Rectal smooth muscle tissue (tissue), 1 donor: ENCODE results near the gene ZCCHC17.

ENCODE experiments used
- H3K27ac ChIP-seq: one replicate; pipeline ENCODE4 v1.7.0; 2013; ENCODE audit warnings: low read depth, low read length, inconsistent platforms
- H3K27me3 ChIP-seq: one replicate; pipeline ENCODE4 v1.7.0; 2013; ENCODE audit warnings: low read length; ENCODE audit not compliant: control insufficient read depth, insufficient read depth
- H3K36me3 ChIP-seq: one replicate; pipeline ENCODE4 v1.7.0; 2013; ENCODE audit warnings: low read length; ENCODE audit not compliant: control insufficient read depth, insufficient read depth
- H3K4me1 ChIP-seq: one replicate; pipeline ENCODE4 v1.7.0; 2013; ENCODE audit warnings: low read length; ENCODE audit not compliant: control insufficient read depth, insufficient read depth
- H3K4me3 ChIP-seq: one replicate; pipeline ENCODE4 v1.7.0; 2013; ENCODE audit warnings: low read length
- H3K9ac ChIP-seq: one replicate; pipeline ENCODE4 v1.7.0; 2013; ENCODE audit warnings: low read length

Gene ZCCHC17

GRCh38 chr1:31390071-31390470 is 93.2 kb downstream of the ZCCHC17 start:
- Histone ChIP-seq H3K36me3 (no peaks in the 10 kb centered on the region), H3K9ac (no peak overlapping the region), H3K27me3 (no peaks in the 10 kb centered on the region), H3K27ac (no peak overlapping the region), H3K4me1 (no peaks in the 10 kb centered on the region), H3K4me3 (no peak overlapping the region)

GRCh38 chr1:31393463-31393862 is 96.6 kb downstream of the ZCCHC17 start:
- Histone ChIP-seq H3K36me3 (no peaks in the 10 kb centered on the region), H3K27ac (no peak overlapping the region), H3K4me3 (no peak overlapping the region), H3K4me1 (no peaks in the 10 kb centered on the region), H3K27me3 (no peaks in the 10 kb centered on the region), H3K9ac (no peak overlapping the region)

- no peaks in the 10 kb centered on the region for H3K36me3 ChIP-seq
- H3K27ac ChIP-seq = no peak overlapping the region
- no peaks in the 10 kb centered on the region for H3K27me3 ChIP-seq
- H3K4me3 ChIP-seq = peak overlapping the region; percentile 70
- H3K4me1 ChIP-seq = no peaks in the 10 kb centered on the region
- no peak overlapping the region for H3K9ac ChIP-seq
Measured at GRCh38 chr1:31394584-31395193, 97.9 kb downstream of the ZCCHC17 start.

GRCh38 chr1:31396633-31397351 is 100.0 kb downstream of the ZCCHC17 start:
- Histone ChIP-seq H3K9ac (no peak overlapping the region), H3K36me3 (no peaks in the 10 kb centered on the region), H3K27me3 (no peaks in the 10 kb centered on the region), H3K4me1 (no peaks in the 10 kb centered on the region), H3K4me3 (no peak overlapping the region), H3K27ac (no peak overlapping the region)

GRCh38 chr1:31397360-31398095 is 100.7 kb downstream of the ZCCHC17 start:
- H3K27ac ChIP-seq = no peak overlapping the region
- no peak overlapping the region for H3K4me3 ChIP-seq
- H3K27me3 ChIP-seq = no peaks in the 10 kb centered on the region
- no peaks in the 10 kb centered on the region for H3K4me1 ChIP-seq
- H3K9ac ChIP-seq = no peak overlapping the region
- H3K36me3 ChIP-seq = no peaks in the 10 kb centered on the region

- Histone ChIP-seq H3K27me3 (no peaks in the 10 kb centered on the region), H3K27ac (no peak overlapping the region), H3K9ac (no peak overlapping the region), H3K4me3 (no peak overlapping the region), H3K4me1 (no peaks in the 10 kb centered on the region), H3K36me3 (no peaks in the 10 kb centered on the region)
Measured at GRCh38 chr1:31398246-31398645, 101.4 kb downstream of the ZCCHC17 start.

- H3K27ac ChIP-seq = no peak overlapping the region
- H3K9ac ChIP-seq = no peak overlapping the region
- no peaks in the 10 kb centered on the region for H3K4me1 ChIP-seq
- no peaks in the 10 kb centered on the region for H3K27me3 ChIP-seq
- no peak overlapping the region for H3K4me3 ChIP-seq
- no peaks in the 10 kb centered on the region for H3K36me3 ChIP-seq
Measured at GRCh38 chr1:31399976-31400375, 103.1 kb downstream of the ZCCHC17 start.

GRCh38 chr1:31400393-31400792 is 103.6 kb downstream of the ZCCHC17 start:
- H3K4me1 ChIP-seq = no peaks in the 10 kb centered on the region
- H3K4me3 ChIP-seq = no peak overlapping the region
- H3K27ac ChIP-seq = no peak overlapping the region
- H3K27me3 ChIP-seq = no peaks in the 10 kb centered on the region
- H3K9ac ChIP-seq = no peak overlapping the region
- no peaks in the 10 kb centered on the region for H3K36me3 ChIP-seq

- Histone ChIP-seq H3K9ac (no peak overlapping the region), H3K4me1 (no peaks in the 10 kb centered on the region), H3K27ac (no peak overlapping the region), H3K4me3 (no peak overlapping the region), H3K36me3 (no peaks in the 10 kb centered on the region), H3K27me3 (no peaks in the 10 kb centered on the region)
Measured at GRCh38 chr1:31401241-31401640, 104.4 kb downstream of the ZCCHC17 start.

GRCh38 chr1:31405578-31406245 is 108.9 kb downstream of the ZCCHC17 start:
- Histone ChIP-seq H3K27me3 (peaks cover 2% of the 10 kb centered on the region), H3K4me3 (no peak overlapping the region), H3K27ac (no peak overlapping the region), H3K36me3 (no peaks in the 10 kb centered on the region), H3K4me1 (no peaks in the 10 kb centered on the region), H3K9ac (no peak overlapping the region)

- no peaks in the 10 kb centered on the region for H3K4me1 ChIP-seq
- H3K36me3 ChIP-seq = no peaks in the 10 kb centered on the region
Measured at GRCh38 chr1:31407029-31407626, 110.3 kb downstream of the ZCCHC17 start.

GRCh38 chr1:31408788-31409318 is 112.0 kb downstream of the ZCCHC17 start:
- H3K9ac ChIP-seq = no peak overlapping the region
- H3K4me1 ChIP-seq = peaks cover 2% of the 10 kb centered on the region
- H3K4me3 ChIP-seq = no peak overlapping the region

More at GRCh38 chr1:31407029-31407626, 110.3 kb downstream of the ZCCHC17 start:
- Histone ChIP-seq H3K9ac (no peak overlapping the region), H3K27me3 (peaks cover 9% of the 10 kb centered on the region), H3K4me3 (no peak overlapping the region), H3K27ac (no peak overlapping the region)

More at GRCh38 chr1:31408788-31409318, 112.0 kb downstream of the ZCCHC17 start:
- Histone ChIP-seq H3K27me3 (peaks cover 15% of the 10 kb centered on the region), H3K27ac (no peak overlapping the region), H3K36me3 (no peaks in the 10 kb centered on the region)
